DND-41 (cell line): ENCODE results near the gene GOLIM4.

ENCODE experiments used
- ATAC-seq: fragments of 200-7000 bp; cut with Tn5 transposase; 3 replicates; pipeline ENCODE4 v1.9.1; 2021; ENCODE audit warnings: low read depth; ENCODE audit not compliant: insufficient read depth
- DNase-seq: peaks from one replicate; pipeline ENCODE4 v3.0.0-alpha.2; 2020
- H2AFZ ChIP-seq: 2 replicates; pipeline ENCODE4 v1.6.0; 2012; ENCODE audit warnings: low read depth, low read length
- H3K27ac ChIP-seq: 2 replicates; pipeline ENCODE4 v1.5.1; 2012; ENCODE audit warnings: low read length, inconsistent platforms
- H3K27me3 ChIP-seq: fragments of 200-600 bp; sonication (generic); 2 replicates; pipeline ENCODE4 v1.6.0; 2012; ENCODE audit warnings: low read length, mild to moderate bottlenecking, inconsistent platforms; ENCODE audit not compliant: insufficient read depth, poor library complexity
- H3K36me3 ChIP-seq: 2 replicates; pipeline ENCODE4 v1.5.1; 2012; ENCODE audit warnings: low read length, inconsistent platforms; ENCODE audit not compliant: insufficient read depth
- H3K4me1 ChIP-seq: 2 replicates; pipeline ENCODE4 v1.5.1; 2012; ENCODE audit warnings: mild to moderate bottlenecking, low read length; ENCODE audit not compliant: insufficient read depth
- H3K4me2 ChIP-seq: 2 replicates; pipeline ENCODE4 v1.6.0; 2012; ENCODE audit warnings: mild to moderate bottlenecking, moderate library complexity, low read length, inconsistent platforms; ENCODE audit not compliant: insufficient read depth
- H3K4me3 ChIP-seq, 2 experiments: fragments of 200-600 bp in 1 of 2; shearing (Covaris generic) in 1 of 2; 2 replicates each; pipeline ENCODE4 v1.5.1; 2012 to 2016; ENCODE audit warnings: inconsistent platforms in 2 of 2, low read length in 2 of 2, mild to moderate bottlenecking in 2 of 2, low read depth in 1 of 2, moderate library complexity in 1 of 2
- H3K79me2 ChIP-seq: 2 replicates; pipeline ENCODE4 v1.6.0; 2012; ENCODE audit warnings: low read length, inconsistent platforms; ENCODE audit not compliant: insufficient read depth
- H3K9ac ChIP-seq: 2 replicates; pipeline ENCODE4 v1.6.0; 2012; ENCODE audit warnings: low read depth, mild to moderate bottlenecking, inconsistent platforms, low read length, moderate library complexity
- H3K9me3 ChIP-seq: 2 replicates; pipeline ENCODE4 v1.5.1; 2012; ENCODE audit warnings: low read length, moderate library complexity, mild to moderate bottlenecking, inconsistent platforms; ENCODE audit not compliant: insufficient read depth, severe bottlenecking
- H4K20me1 ChIP-seq: 2 replicates; pipeline ENCODE4 v1.6.0; 2012; ENCODE audit warnings: low read length; ENCODE audit not compliant: insufficient read depth
- EZH2 ChIP-seq: IDR thresholded peaks from 3 replicates; pipeline ENCODE4 v1.6.1; 2012; ENCODE audit warnings: borderline replicate concordance, low read depth, mild to moderate bottlenecking, moderate library complexity, low read length, inconsistent platforms; ENCODE audit not compliant: severe bottlenecking
- TF ChIP-seq, protein P1 (sequence below): IDR thresholded peaks from 2 replicates; pipeline ENCODE4 v1.5.1; 2012; ENCODE audit warnings: borderline replicate concordance, low read length, moderate library complexity, mild to moderate bottlenecking; ENCODE audit not compliant: poor library complexity, severe bottlenecking; ENCODE audit errors: extremely low read depth

The GOLIM4 gene

DNA sequence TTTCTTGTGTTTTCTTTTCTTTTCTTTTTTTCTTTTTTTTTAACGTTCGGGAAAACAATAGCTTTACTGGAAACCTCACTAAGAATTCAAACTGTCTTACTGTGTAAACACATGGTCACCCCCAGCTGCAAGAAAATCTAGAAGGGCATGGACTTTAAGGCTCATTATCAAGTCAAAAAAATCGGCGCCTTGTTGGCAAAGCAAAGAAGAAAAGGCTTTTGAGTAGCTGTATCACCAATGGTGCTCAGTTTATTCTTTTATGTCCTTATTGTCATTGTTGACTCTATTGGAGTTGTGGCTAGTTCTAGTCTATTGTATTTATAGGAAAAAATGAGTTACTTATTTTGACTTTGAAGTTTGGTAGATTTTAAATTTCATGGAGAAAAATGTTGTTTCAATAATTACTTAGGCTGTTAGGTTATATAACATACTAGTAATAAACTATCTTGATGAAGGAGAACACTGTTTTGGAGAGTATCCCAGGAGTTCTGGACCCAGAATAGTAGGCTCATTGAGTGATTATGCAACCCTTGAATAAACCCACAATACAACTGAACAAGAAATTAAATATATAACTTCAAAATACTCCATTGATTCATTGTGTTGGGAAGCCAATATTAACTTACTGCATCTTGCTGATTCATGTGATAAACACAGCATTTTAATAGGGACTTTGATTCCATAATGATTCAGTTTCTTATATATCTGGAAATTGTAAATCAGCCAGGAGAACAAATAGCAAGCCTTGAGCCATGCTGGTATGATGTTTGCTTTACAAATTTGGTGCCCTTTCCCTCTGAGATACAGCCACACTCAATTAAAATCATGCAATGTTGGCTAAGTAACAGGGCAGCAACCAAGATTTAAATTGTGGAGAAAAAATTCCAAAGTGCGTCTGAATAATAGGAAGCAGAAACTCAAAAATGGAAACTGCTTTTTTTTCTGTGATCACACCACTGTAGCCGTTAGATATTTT lies 27.8 kb upstream of the GOLIM4 start:
- H4K20me1 ChIP-seq, result no peaks in the 10 kb centered on the region
- H3K79me2 ChIP-seq, result no peaks in the 10 kb centered on the region
- TF ChIP-seq, protein P1, sequence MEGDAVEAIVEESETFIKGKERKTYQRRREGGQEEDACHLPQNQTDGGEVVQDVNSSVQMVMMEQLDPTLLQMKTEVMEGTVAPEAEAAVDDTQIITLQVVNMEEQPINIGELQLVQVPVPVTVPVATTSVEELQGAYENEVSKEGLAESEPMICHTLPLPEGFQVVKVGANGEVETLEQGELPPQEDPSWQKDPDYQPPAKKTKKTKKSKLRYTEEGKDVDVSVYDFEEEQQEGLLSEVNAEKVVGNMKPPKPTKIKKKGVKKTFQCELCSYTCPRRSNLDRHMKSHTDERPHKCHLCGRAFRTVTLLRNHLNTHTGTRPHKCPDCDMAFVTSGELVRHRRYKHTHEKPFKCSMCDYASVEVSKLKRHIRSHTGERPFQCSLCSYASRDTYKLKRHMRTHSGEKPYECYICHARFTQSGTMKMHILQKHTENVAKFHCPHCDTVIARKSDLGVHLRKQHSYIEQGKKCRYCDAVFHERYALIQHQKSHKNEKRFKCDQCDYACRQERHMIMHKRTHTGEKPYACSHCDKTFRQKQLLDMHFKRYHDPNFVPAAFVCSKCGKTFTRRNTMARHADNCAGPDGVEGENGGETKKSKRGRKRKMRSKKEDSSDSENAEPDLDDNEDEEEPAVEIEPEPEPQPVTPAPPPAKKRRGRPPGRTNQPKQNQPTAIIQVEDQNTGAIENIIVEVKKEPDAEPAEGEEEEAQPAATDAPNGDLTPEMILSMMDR, result no peak
- TF ChIP-seq EZH2, result no peak
- no peak overlapping the region for H3K4me3 ChIP-seq
- H3K9me3 ChIP-seq, result no peaks in the 10 kb centered on the region
- no peak overlapping the region for H3K4me2 ChIP-seq
- no peak for DNase-seq
- no peak overlapping the region for H3K27ac ChIP-seq
- H3K27me3 ChIP-seq, result no peaks in the 10 kb centered on the region
- no peak overlapping the region for H3K9ac ChIP-seq
- no peaks in the 10 kb centered on the region for H3K36me3 ChIP-seq
- no peaks in the 10 kb centered on the region for H3K4me1 ChIP-seq
- no peak for ATAC-seq
- H2AFZ ChIP-seq, result no peak overlapping the region

DNA sequence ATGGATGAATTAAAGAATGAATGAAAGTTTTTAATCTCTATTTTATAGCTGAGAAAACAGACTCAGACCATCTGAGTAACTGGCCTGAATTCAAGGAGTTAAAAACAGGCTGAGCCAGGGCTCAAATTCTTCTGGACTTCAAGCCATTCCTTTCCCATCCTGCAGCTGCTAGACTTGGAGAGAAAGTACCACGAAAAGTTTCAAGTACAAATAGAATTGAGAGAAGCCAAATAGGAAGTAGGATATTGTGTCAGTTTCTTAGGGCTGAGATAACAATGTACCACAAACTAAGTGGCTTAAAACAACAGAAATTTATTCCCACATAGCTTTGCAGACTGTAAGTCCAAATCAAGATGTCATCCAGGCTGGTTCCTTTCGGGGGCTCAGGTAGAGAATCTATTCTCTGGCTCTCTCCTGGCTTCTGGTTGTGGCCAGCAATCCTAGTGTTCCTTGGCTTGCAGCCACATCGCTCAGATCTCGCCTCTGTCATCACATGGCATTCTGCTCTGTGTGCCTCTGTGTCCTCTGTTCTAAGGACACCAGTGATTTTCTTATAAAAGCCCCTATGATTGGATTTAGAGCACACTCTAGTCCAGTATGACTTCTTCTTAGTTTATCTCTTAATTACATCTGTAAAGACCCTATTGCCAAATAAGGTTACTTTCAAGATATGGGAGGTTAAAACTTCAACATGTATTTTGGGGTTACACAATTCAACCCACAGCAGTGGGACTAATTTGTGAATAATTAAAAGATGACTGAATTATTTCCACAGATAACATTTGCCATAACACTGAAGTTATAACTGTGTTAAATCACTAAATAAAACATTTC lies 25.7 kb upstream of the GOLIM4 start:
- H4K20me1 ChIP-seq, result no peaks in the 10 kb centered on the region
- no peak overlapping the region for H3K4me3 ChIP-seq
- H3K36me3 ChIP-seq, result no peaks in the 10 kb centered on the region
- no peak for TF ChIP-seq EZH2
- TF ChIP-seq, protein P1, result no peak
- DNase-seq, result no peak
- no peak overlapping the region for H3K4me2 ChIP-seq
- no peak overlapping the region for H3K9ac ChIP-seq
- H3K79me2 ChIP-seq, result no peaks in the 10 kb centered on the region
- H2AFZ ChIP-seq, result no peak overlapping the region
- no peak for ATAC-seq
- no peaks in the 10 kb centered on the region for H3K9me3 ChIP-seq
- no peaks in the 10 kb centered on the region for H3K4me1 ChIP-seq
- H3K27ac ChIP-seq, result no peak overlapping the region
- no peaks in the 10 kb centered on the region for H3K27me3 ChIP-seq

DNA sequence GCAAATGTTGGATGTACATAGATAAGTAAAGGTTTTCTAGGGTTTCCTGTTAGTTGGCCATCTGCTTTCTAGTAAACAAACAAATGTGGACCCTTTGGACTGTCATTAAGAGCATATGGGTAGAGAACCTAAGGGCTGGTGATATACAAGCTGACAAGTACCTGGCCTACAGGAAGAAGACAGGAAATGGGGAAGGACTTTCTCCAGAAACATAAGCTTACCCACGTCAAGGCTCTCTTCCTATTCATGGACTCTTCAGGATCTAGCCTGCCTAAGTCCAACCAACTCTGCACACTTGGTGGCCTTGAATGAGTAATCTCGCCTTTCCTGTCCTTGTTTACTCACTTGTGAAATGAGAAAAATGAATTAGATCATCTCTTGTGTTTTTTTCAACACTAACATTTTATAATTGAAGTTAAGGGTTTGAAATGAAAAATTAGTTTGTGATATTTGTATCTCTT lies 22.2 kb upstream of the GOLIM4 start:
- no peaks in the 10 kb centered on the region for H3K79me2 ChIP-seq
- H3K4me2 ChIP-seq, result no peak overlapping the region
- H3K9me3 ChIP-seq, result no peaks in the 10 kb centered on the region
- H3K4me1 ChIP-seq, result no peaks in the 10 kb centered on the region
- TF ChIP-seq, protein P1, result no peak
- TF ChIP-seq EZH2, result no peak
- H3K36me3 ChIP-seq, result no peaks in the 10 kb centered on the region
- H3K27ac ChIP-seq, result no peak overlapping the region
- ATAC-seq (no peak), DNase-seq (no peak)
- H2AFZ ChIP-seq, result no peak overlapping the region
- H3K9ac ChIP-seq, result no peak overlapping the region
- no peaks in the 10 kb centered on the region for H3K27me3 ChIP-seq
- no peak overlapping the region for H3K4me3 ChIP-seq
- no peaks in the 10 kb centered on the region for H4K20me1 ChIP-seq
